ENCODE measurements around the gene POLR1E. TPM values are rescaled to one million over a fixed set of nuclear protein-coding genes. Genes with fewer than 3 reads are reported as not detected.

The POLR1E gene
- total and polyA plus RNA-seq, 9 of the 15 experiments (the other 6 are each of a cell fraction or from before 2014, with no cell fraction given) = 18.9 to 102 (median 74.4) TPM

GRCh38 chr9:37464006-37464405 lies 21.7 kb upstream of the POLR1E start:
- peak overlapping the region; percentile 95; the same call in 2 of the 3 replicates for H3K27ac ChIP-seq (ENCODE audit: extremely low read depth, low read depth, low read length)
- 7% methylated on average over 3 of the region's 3 CpGs for WGBS (ENCODE audit: insufficient coverage, low coverage, missing lambda C conversion rate)
- peak overlapping the region; percentile 91 for H3K4me2 ChIP-seq (ENCODE audit: insufficient read depth, low read length)
- H3K79me2 ChIP-seq (ENCODE audit: control insufficient read depth, insufficient read depth, low read length) = peaks cover 53% of the 10 kb centered on the region
- no peaks in the 10 kb centered on the region for H4K20me1 ChIP-seq (replicated peaks; ENCODE audit: control insufficient read depth, insufficient read depth, low read length)
- H3K9me3 ChIP-seq (replicated peaks; ENCODE audit: control insufficient read depth, insufficient read depth, low read depth, low read length) = no peaks in the 10 kb centered on the region
- ChIA-PET POLR2A (interaction anchor here (0.6 to 6.0 kb wide), 4 partner anchors 12 to 643 kb away, joined by 3 to 65 read pairs (median 4); no protein-coding TSS in a partner anchor), CTCF (ENCODE audit: low intra/inter-chr PET ratio) (interaction anchor here (0.6 kb wide), 1 partner anchor 9 kb away, joined by 6 read pairs; no protein-coding TSS in a partner anchor)
- peaks cover 10% of the 10 kb centered on the region; the same call in 1 of the 3 replicates for H3K36me3 ChIP-seq (ENCODE audit: control insufficient read depth, insufficient read depth, low read length)
- ATAC-seq (no peak), DNase-seq (ENCODE audit: extremely low read depth in 1 of 4, low spot score in 3 of 4) (no peak), FAIRE-seq (no peak)
- H3K27me3 ChIP-seq (ENCODE audit: control insufficient read depth in 2 of 2, insufficient read depth in 2 of 2, low read length in 2 of 2) = no peaks in the 10 kb centered on the region
- no peak overlapping the region for H2AFZ ChIP-seq (ENCODE audit: low read depth, low read length)
- no TSS peak for BruUV-seq (replicated peaks)
- 0 out of 2 replicates have a peak, but pooled peaks have one; percentile 8 for TF ChIP-seq KHSRP (IDR thresholded peaks at IDR 0.05)
- TF ChIP-seq ZFPM2 (CRISPR knock-in tag; IDR thresholded peaks at IDR 0.05) = no peak
- intact Hi-C loops (cut with micrococcal nuclease) = no loop called here
- no peaks in the 10 kb centered on the region for H3K9me1 ChIP-seq (ENCODE audit: control insufficient read depth, insufficient read depth, low read length)
- in situ Hi-C loops (cut with MboI) = no loop called here
- H3K9ac ChIP-seq (ENCODE audit: insufficient read depth in 1 of 2, low read depth in 2 of 2, low read length in 2 of 2) = peak overlapping the region in 1 of 2 experiments; percentile 89; a peak in 3 of 4 replicates
- H3K4me1 ChIP-seq (replicated peaks in 1 of 2; ENCODE audit: control insufficient read depth in 2 of 2, insufficient read depth in 2 of 2, low read length in 2 of 2) = peaks cover 16 to 28% of the 10 kb centered on the region in 2 experiments
- H3K4me3 ChIP-seq = peak overlapping the region; percentile 65

- intact Hi-C loops (cut with micrococcal nuclease) (loop anchor here (1.0 kb wide), 1 partner anchor 126 kb away; no protein-coding TSS in a partner anchor), in situ Hi-C loops (cut with MboI) (no loop called here)
- TSS peak; percentile 52 for BruUV-seq (replicated peaks)
- Histone ChIP-seq H3K9me1 (ENCODE audit: control insufficient read depth, insufficient read depth, low read length) (no peaks in the 10 kb centered on the region), H2AFZ (ENCODE audit: low read depth, low read length) (peak overlapping the region; percentile 93), H3K36me3 (ENCODE audit: control insufficient read depth, insufficient read depth, low read length) (peaks cover 10% of the 10 kb centered on the region; the same call in 1 of the 3 replicates), H4K20me1 (replicated peaks; ENCODE audit: control insufficient read depth, insufficient read depth, low read length) (no peaks in the 10 kb centered on the region), H3K9me3 (replicated peaks; ENCODE audit: control insufficient read depth, insufficient read depth, low read depth, low read length) (no peaks in the 10 kb centered on the region), H3K27ac (ENCODE audit: extremely low read depth, low read depth, low read length) (peak overlapping the region; percentile 95), H3K4me1 (replicated peaks in 1 of 2; ENCODE audit: control insufficient read depth in 2 of 2, insufficient read depth in 2 of 2, low read length in 2 of 2) (peaks cover 16 to 28% of the 10 kb centered on the region in 2 experiments), H3K4me2 (ENCODE audit: insufficient read depth, low read length) (peak overlapping the region; percentile 91), H3K4me3 (peak overlapping the region; percentile 65), H3K79me2 (ENCODE audit: control insufficient read depth, insufficient read depth, low read length) (peaks cover 52% of the 10 kb centered on the region), H3K27me3 (ENCODE audit: control insufficient read depth in 2 of 2, insufficient read depth in 2 of 2, low read length in 2 of 2) (no peaks in the 10 kb centered on the region), H3K9ac (ENCODE audit: insufficient read depth in 1 of 2, low read depth in 2 of 2, low read length in 2 of 2) (peak overlapping the region; percentile 89 to 99)
- peak in 2 of 4 experiments; percentile 67 to 75 for DNase-seq (ENCODE audit: extremely low read depth in 1 of 4, low spot score in 3 of 4)
- FAIRE-seq = no peak
- ChIA-PET POLR2A (interaction anchor here (0.5 to 6.0 kb wide), 10 partner anchors 12 to 733 kb away, joined by 3 to 65 read pairs (median 3); no protein-coding TSS in a partner anchor), CTCF (ENCODE audit: low intra/inter-chr PET ratio) (interaction anchor here (0.6 kb wide), 1 partner anchor 9 kb away, joined by 6 read pairs; no protein-coding TSS in a partner anchor)
- ATAC-seq = peak; percentile 62
- under 1% methylated on average over 40 of the region's 47 CpGs for WGBS (ENCODE audit: insufficient coverage, low coverage, missing lambda C conversion rate)
- TF ChIP-seq ZNF232 (CRISPR knock-in tag; IDR thresholded peaks at IDR 0.05) (no peak), FIP1L1 (IDR thresholded peaks at IDR 0.05; ENCODE audit: low read depth, low read length, poor library complexity, severe bottlenecking) (peak; percentile 80), KLF10 (CRISPR knock-in tag; IDR thresholded peaks at IDR 0.05) (no peak), CUX1 (CRISPR knock-in tag; IDR thresholded peaks at IDR 0.05) (no peak), LARP7 (IDR thresholded peaks at IDR 0.05) (no peak)
These were observed 21.1 kb upstream of the POLR1E start for GRCh38 chr9:37464426-37465248.

All from K562 (cell line).